Kidney epithelial cell (primary cell): ENCODE results near the gene CADPS. TPM values are rescaled to one million over a fixed set of nuclear protein-coding genes. Genes with fewer than 3 reads are reported as not detected.

Source experiments
- DNase-seq: peaks from one replicate; pipeline ENCODE4 v3.0.0-alpha.2; 2010; ENCODE audit warnings: low read depth
- H3K27me3 ChIP-seq: 2 replicates; pipeline ENCODE4 v1.6.0; 2011; ENCODE audit warnings: low read length; ENCODE audit not compliant: control insufficient read depth, insufficient read depth
- H3K36me3 ChIP-seq: 2 replicates; pipeline ENCODE4 v1.5.1; 2011; ENCODE audit warnings: low read length; ENCODE audit not compliant: control insufficient read depth, insufficient read depth
- H3K4me3 ChIP-seq: 2 replicates; pipeline ENCODE4 v1.5.1; 2011; ENCODE audit warnings: low read depth, mild to moderate bottlenecking, control low read depth, low read length
- total RNA-seq: library from RNA; depleted of rRNA; stranded (reverse); fragments of >200 nt; gene quantifications from 2 replicates; pipeline ENCODE4 v1.2.3, GENCODE V29; 2015
- TF ChIP-seq, protein P1 (sequence below): IDR thresholded peaks from 2 replicates; pipeline ENCODE4 v1.5.1; 2011; ENCODE audit warnings: mild to moderate bottlenecking, moderate library complexity, low read length, control low read depth, inconsistent platforms; ENCODE audit not compliant: insufficient read depth, poor library complexity, severe bottlenecking

Gene CADPS
- 0.08 and 0.48 TPM in 2 replicates for total RNA-seq

DNA sequence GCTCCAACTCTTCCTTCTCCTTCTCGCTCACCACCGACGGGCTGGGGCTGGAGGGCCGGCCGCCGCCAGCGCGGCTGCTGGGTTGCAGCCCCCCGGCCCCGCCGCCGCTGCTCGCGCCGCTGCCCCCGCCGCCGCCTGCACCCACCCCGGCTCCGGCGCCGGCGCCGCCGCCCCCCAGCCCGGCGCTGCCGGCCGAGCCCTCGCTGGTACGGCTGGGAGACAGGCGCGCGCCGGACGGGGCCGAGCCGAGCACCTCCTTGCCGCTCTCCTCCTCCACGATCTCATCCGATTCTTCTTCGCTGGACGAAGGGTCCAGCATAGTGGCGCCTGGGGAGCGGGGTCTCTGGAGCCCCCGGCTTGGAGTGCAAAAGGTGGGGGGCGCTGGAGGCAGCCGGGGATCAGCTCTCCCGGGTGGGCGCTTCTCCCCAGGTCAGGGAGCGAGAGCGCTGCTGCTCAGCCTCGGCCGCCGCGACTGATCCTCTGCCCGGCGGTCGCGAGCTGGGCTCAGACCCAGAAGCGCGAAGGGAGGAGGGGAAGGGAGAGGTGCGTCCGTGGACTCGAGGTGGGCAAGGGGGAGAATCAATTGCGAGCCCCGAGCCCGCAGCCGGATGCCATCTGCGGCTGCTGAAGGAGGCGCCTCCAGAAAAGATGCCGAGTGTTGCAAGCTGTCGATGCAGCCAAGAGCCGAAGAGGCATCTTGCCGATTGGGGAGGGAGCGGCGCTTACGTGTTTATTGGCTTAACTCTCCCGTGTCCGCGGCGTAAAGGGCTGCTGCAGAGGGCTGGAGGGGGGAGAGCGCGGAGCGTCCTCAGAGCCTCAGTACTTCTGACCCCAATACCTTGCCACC, at the start of gene CADPS:
TSS of gene CADPS (minus strand) at position 706 of the 847 bp plus-strand sequence. CDS start at position 319, 387 bp downstream.
- TF ChIP-seq, protein P1, sequence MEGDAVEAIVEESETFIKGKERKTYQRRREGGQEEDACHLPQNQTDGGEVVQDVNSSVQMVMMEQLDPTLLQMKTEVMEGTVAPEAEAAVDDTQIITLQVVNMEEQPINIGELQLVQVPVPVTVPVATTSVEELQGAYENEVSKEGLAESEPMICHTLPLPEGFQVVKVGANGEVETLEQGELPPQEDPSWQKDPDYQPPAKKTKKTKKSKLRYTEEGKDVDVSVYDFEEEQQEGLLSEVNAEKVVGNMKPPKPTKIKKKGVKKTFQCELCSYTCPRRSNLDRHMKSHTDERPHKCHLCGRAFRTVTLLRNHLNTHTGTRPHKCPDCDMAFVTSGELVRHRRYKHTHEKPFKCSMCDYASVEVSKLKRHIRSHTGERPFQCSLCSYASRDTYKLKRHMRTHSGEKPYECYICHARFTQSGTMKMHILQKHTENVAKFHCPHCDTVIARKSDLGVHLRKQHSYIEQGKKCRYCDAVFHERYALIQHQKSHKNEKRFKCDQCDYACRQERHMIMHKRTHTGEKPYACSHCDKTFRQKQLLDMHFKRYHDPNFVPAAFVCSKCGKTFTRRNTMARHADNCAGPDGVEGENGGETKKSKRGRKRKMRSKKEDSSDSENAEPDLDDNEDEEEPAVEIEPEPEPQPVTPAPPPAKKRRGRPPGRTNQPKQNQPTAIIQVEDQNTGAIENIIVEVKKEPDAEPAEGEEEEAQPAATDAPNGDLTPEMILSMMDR, result no peak
- DNase-seq, result no peak
- Histone ChIP-seq H3K27me3 (peaks cover 25% of the 10 kb centered on the region), H3K4me3 (peak within 1 kb of the TSS; percentile 34), H3K36me3 (no peaks in the 10 kb centered on the region)

DNA sequence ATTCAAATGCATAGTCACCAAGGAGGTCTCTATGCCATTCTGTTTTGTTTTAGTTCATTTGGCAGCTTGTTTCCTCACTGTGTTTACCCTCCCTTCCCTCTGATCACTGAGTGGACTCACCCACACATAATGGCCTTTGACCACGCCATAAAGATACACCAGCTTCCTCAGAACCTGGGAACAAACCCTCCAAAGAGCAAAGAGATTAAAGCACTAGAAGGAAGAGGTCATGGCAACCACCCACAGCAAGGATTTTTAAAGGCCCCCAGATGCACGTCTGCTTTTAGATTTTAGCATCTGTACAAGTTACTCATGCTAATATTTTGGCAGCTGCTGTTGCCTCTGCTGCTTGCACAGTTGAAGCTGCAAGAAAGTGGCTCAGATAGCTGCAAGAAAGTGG, 47.9 kb upstream of the CADPS start:
- H3K36me3 ChIP-seq, result no peaks in the 10 kb centered on the region
- no peak overlapping the region for H3K4me3 ChIP-seq
- H3K27me3 ChIP-seq, result no peaks in the 10 kb centered on the region
- TF ChIP-seq, protein P1, result no peak
- no peak for DNase-seq

DNA sequence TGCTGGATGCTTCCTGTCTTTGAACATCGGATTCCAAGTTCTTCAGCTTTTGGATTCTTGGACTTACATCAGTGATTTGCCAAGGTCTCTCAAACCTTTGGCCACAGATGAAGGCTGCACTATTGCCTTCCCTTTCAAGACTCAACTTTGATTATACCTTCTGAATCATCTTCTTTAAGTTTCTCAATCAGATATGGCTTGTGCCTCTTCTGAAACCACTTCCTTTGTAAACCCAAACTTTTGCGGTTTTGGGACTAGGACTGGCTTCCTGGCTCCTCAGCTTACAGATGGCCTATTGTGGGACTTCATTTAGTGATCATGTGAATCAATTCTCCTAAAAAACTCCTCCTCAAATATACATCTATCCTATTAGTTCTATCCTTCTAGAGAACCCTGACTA, 47.1 kb upstream of the CADPS start:
- no peaks in the 10 kb centered on the region for H3K27me3 ChIP-seq
- no peaks in the 10 kb centered on the region for H3K36me3 ChIP-seq
- TF ChIP-seq, protein P1, result no peak
- DNase-seq, result no peak
- H3K4me3 ChIP-seq, result no peak overlapping the region

DNA sequence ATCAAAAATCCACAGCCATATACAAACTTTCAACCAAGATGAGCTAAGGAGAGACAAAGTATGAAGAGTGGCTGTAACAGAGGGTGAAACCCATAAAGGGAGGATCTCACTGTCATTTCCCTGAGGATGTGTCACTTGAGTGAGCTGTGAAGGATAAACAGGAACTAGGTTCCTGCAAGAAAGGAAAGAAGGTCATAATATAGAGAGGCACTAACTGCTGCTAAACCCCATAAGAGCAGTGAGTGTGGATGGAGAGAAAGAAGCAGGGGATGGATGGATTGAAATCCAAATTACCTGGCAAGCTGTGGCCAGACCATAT, 45.2 kb upstream of the CADPS start:
- no peaks in the 10 kb centered on the region for H3K27me3 ChIP-seq
- no peaks in the 10 kb centered on the region for H3K36me3 ChIP-seq
- DNase-seq, result no peak
- H3K4me3 ChIP-seq, result no peak overlapping the region
- TF ChIP-seq, protein P1, result no peak

DNA sequence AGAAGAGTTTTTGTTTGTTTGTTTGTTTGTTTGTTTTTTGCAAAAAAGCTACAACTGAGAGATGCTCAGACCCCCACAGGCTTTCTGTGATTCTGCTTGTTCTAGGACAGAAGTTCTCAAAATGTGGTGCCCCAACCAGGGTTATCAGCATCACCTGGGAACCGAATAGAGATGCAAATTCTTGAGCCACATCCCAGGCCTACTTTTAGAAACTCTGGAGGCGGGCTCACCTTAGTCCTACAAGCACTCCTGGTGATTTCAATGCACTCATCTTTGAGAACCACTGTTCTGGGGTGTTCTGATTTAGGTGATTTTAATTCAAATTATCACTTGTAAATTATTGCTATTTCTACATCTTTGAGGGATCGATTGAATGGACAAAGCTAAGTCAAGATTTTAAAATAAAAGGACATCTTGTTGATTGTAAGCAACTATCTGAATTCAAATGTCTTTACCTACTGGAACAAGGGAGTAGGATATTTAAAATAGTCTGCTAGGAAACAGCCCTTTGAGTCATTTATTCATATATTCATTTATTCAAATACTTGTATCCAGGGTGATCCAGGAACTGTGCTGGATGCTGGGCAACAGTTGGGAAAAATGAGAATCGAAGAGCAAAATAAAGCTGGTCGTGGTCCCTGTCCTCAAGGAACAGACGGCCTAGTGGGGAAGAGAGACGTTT, 44.7 kb upstream of the CADPS start:
- TF ChIP-seq, protein P1, result no peak
- H3K4me3 ChIP-seq, result no peak overlapping the region
- no peaks in the 10 kb centered on the region for H3K36me3 ChIP-seq
- no peaks in the 10 kb centered on the region for H3K27me3 ChIP-seq
- no peak for DNase-seq
